LNCAP (cell line): ENCODE results near the gene DPP4.

Source experiments
- CTCF ChIP-seq: fragments of 450-650 bp; IDR thresholded peaks from 2 replicates; pipeline ENCODE4 v1.5.1; 2017; ENCODE audit warnings: mild to moderate bottlenecking

The DPP4 gene

GRCh38 chr2:162082681-162083080 is 8.7 kb upstream of the DPP4 start:
- no peak for TF ChIP-seq CTCF

- no peak for TF ChIP-seq CTCF
Observed at GRCh38 chr2:162082036-162082435, 8.0 kb upstream of the DPP4 start.

- TF ChIP-seq CTCF: no peak
Observed at GRCh38 chr2:162079514-162079913, 5.5 kb upstream of the DPP4 start.

GRCh38 chr2:162075689-162076132 is 1.7 kb upstream of the DPP4 start:
- TF ChIP-seq CTCF: no peak

GRCh38 chr2:162074928-162075688 is 1.1 kb upstream of the DPP4 start:
- no peak for TF ChIP-seq CTCF

- TF ChIP-seq CTCF: no peak
Observed at GRCh38 chr2:162074632-162074895, 549 bp upstream of the DPP4 start.

- TF ChIP-seq CTCF: no peak
Observed at GRCh38 chr2:162072976-162073887, 783 bp downstream of the DPP4 start.
